Activated T-cell treated with anti-CD3 and anti-CD28 coated beads for 4 hours (primary cell): ENCODE measurements around the gene URGCP.
"Not testable (repeated sequence)": the region's sequence is repeated elsewhere in the genome, so short reads cannot be mapped to it uniquely, and the experiment has no call there.

ENCODE experiments used
- DNase-seq: peaks from one replicate; pipeline ENCODE4 v3.0.0-alpha.2; 2020

URGCP gene

DNA sequence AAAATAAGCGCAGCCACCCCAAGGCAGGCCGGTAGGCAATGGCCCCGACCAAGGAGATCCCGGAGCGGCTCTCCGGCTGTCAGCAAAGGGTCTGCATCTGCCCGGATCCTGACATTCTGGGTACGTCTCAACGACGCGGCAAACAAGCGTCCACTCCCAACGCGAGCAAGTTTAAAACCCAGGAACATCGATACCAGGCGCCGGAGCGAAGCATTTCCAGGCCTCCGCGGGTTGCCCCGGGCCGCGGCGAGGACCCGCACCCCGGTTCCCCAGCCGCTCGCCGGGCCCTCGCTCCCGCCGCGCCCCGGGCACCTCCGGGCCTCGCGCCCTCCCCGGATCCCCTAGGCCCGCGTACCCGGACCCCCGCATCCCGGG lies 453 bp downstream of the URGCP start:
- peak; percentile 6 for DNase-seq

DNA sequence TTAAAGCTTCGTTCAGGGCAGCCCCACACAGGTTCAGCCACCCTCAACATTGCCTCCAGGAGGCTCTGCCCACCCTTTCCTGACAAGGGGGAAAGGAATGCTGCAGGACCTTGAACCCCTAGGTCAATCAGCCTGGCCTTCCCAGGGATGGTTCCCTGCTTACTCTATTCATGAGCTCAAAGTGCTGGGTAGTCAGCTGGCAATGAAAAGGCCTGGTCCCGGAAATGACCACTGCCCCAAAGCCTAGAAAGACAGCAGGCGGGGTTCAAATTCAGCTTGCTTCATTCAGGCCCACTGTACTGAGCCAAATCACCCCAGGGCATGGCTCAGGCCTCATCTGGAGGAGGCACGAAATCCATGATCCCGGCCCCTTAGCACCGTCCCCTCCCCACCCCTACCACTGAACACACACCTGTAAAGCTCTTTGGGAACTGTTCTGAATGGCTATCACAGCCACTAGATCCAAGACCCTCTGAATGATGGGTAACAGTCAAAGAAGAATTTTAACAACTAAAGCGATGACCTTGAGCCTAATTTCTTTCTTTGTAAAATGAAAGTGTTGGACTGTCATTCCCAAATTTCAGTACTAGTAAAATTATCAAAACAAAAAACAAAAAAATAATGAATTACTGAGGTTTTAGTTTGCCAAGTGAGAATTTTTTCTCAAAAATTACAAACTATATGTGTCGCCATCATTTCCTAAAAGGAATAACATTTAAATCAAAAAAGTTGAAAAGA lies 1.0 kb downstream of the URGCP start:
- DNase-seq, result no peak

GRCh38 chr7:43904533-43905208 lies 1.7 kb downstream of the URGCP start:
- no peak for DNase-seq

GRCh38 chr7:43902542-43903054 lies 3.8 kb downstream of the URGCP start:
- DNase-seq, result no peak

- not testable (repeated sequence) for DNase-seq
Observed at GRCh38 chr7:43898571-43898970, 7.8 kb downstream of the URGCP start.

- DNase-seq, result no peak
Observed at GRCh38 chr7:43895847-43896415, 10.5 kb downstream of the URGCP start.

- no peak for DNase-seq
Observed at GRCh38 chr7:43891069-43891955, 15.1 kb downstream of the URGCP start.

- no peak for DNase-seq
Observed at GRCh38 chr7:43890468-43890867, 15.9 kb downstream of the URGCP start.

DNA sequence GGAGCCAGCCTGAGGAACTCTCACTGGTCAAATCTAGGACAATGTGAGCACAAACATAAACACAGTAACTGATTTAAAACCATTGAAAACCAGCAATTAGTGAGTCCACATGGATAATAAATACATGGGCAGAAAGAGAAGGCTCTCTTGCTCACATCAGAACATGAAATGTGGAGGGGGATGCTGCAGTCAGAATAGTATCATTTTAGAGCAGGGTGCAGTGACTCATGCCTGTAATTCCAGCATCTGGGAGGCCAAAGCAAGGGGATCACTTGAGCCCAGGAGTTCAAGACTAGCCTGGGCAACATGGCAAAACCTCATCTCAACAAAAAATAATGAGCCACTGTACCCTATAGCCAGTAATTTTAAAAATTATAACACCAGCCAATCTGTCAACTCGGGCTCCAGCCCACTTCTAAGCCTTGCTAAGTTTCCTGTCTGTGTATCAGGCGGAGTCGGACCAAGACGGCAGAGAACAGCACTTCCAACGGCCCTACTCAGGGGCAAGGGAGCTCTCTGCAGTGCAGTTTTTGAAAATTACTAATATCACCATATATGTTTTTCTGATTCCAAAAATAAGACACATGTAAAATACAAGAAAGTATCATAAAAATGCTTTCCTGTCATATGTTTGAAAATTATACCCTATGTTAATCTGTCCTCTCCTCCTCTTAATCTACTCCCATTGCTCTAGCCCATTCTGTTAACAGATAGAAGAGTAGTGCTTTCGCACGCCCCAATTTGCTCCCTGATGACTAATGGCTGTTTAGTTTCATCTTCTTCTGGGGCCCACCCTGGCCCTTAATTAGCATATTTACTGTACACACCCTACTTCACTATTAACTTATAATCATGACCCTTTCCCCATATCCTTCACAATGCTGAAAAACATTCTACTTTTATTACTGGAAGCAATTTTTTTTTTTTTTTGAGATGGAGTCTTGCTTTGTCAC lies 17.1 kb downstream of the URGCP start:
- no peak for DNase-seq

- no peak for DNase-seq
Observed at GRCh38 chr7:43884617-43885016, 21.8 kb downstream of the URGCP start.

GRCh38 chr7:43884209-43884608 lies 22.2 kb downstream of the URGCP start:
- no peak for DNase-seq

DNA sequence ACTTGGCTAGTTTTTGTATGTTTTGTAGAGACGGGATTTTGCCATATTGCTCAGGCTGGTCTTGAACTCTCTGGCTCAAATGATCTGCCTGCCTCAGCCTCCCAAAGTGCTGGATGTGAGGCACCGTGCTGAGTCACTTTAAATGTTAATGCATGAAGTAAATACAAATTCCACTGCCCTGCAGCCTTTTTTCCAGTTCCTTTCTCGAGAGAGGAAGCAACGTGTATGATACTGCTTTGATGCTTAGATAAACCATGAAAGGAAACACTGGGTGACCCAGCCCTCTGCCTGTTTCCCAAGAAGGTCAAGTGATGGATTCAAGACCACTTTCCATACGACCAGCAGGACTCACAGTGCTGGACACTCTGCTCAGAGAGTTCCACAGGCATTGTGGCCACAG lies 25.8 kb downstream of the URGCP start:
- DNase-seq, result no peak

- no peak for DNase-seq
Observed at GRCh38 chr7:43879477-43879876, 26.9 kb downstream of the URGCP start.

GRCh38 chr7:43878867-43879266 lies 27.5 kb downstream of the URGCP start:
- DNase-seq, result no peak

DNA sequence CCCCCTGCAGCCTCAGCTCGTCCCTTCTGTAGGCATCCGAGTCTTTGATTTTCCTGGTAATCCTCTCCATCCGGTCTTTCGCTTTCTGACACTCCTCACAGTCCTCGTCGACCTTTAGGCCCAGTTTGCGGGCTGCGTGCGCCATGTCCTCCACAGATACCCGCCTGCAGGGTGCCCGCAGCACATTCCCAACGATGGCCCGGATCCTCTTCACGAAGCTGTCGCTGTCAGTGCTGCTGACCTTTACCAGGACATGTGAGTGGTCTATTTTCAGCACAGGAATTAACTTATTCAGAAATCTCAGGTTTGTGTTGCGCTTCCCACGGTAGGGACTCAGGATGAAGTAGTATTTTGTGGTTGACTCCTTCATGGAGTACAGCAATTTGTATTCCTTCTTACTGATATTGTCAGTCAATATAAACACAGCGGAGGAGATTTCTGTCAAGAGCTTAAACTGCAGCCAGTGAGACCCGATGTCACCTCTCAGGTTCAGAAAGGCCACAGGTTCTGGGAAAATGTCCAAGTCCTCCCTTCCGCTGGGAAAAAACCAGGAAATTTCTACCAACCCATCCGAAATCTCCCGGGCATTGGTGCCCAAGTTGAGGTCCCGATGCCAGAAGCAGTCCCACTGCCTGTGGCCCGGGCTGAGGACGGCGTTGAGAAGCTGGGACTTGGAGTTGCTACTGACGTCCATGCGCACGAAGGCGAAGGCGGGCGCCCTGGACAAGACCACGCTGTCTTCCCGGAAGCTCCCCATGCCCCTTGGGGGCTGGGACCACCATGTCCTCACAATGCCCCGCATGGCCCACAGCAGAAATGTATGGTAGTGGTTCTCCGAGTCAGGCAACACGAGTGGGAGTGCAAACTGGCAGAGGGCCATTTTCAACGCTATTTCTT lies 28.2 kb downstream of the URGCP start:
- DNase-seq, result no peak

GRCh38 chr7:43876976-43877745 lies 29.2 kb downstream of the URGCP start:
- no peak for DNase-seq

DNA sequence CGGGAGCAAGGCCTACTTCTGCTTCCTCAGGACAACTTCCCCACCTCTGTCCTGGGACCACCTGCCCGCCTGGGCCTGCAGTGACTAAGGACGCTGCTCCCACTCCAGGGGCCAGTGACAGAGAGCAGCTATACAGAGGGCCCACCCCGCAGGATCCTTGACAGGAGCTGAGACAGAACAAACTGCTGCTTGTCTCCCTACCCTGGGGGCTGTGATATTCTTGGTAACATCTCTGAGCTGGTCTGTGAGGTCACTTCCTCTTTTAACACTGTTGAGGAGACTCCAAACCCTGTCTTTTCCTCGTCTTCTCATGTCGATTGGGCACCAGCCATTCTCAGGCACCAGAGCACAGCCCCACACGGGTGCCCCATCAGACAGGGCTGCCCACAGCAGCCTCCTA lies 30.2 kb downstream of the URGCP start:
- DNase-seq, result no peak

GRCh38 chr7:43873300-43873699 lies 33.1 kb downstream of the URGCP start:
- no peak for DNase-seq

DNA sequence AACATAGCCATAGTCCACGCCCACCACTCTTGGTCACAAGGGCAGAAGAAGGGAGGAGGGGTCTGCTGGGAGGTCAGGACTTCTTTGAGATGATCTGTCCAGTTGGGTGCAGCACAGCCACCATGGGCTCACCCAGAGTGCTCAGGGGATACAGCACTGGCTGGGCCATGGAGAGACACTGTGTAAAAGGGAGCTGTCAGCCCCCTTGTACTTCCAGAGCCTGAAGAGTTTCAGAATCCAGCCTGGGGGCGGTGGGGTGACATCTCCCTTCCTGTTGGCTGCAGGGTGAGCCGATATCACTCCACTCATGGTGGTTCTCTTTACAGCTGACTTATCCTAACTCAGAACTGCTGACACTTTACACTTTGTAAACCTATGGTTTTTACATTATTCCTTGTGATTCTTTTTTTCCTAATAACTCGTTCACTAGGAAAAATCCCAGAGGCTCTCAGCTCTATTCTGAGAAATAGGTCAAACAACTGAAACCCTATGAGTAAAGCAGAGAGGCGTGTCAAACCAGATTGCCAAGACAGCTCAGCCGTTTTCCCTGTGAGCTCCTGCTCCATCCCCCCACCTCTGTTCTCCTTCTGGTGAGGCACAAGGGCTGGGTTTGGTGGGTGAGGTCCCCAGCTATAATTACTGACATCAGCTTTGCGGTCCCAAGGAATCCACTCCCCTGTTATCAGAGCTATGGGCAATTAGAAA lies 33.8 kb downstream of the URGCP start:
- DNase-seq, result no peak
